Measurements from ENCODE around the gene ZSCAN31.
A peak's percentile ranks its signal among the peaks of the same experiment; 100 is the strongest.
"Not testable (repeated sequence)": the region's sequence is repeated elsewhere in the genome, so short reads cannot be mapped to it uniquely, and the experiment has no call there.

The ZSCAN31 gene

GRCh38 chr6:28323813-28324424 lies 12.0 kb downstream of the ZSCAN31 start:
- TF ChIP-seq CTCF (IDR thresholded peaks at IDR 0.05; ENCODE audit: unreplicated experiment in 3 of 3): no peak
- Mint-ChIP-seq H3K4me3 (no peak overlapping the region), H3K4me1 (no peaks in the 10 kb centered on the region), H3K36me3 (ENCODE audit: low read depth) (peaks cover 60% of the 10 kb centered on the region), H3K27ac (no peak overlapping the region), H3K9me3 (peaks cover 38% of the 10 kb centered on the region), H3K27me3 (ENCODE audit: low read depth) (peaks cover 2% of the 10 kb centered on the region)

- Mint-ChIP-seq H3K36me3 (ENCODE audit: low read depth) (peaks cover 53% of the 10 kb centered on the region), H3K27me3 (ENCODE audit: low read depth) (no peaks in the 10 kb centered on the region), H3K9me3 (peaks cover 30% of the 10 kb centered on the region), H3K27ac (no peak overlapping the region), H3K4me1 (no peaks in the 10 kb centered on the region), H3K4me3 (no peak overlapping the region)
- no peak for TF ChIP-seq CTCF (IDR thresholded peaks at IDR 0.05; ENCODE audit: unreplicated experiment in 3 of 3)
Observed at GRCh38 chr6:28322661-28323060, 13.3 kb downstream of the ZSCAN31 start.

DNA sequence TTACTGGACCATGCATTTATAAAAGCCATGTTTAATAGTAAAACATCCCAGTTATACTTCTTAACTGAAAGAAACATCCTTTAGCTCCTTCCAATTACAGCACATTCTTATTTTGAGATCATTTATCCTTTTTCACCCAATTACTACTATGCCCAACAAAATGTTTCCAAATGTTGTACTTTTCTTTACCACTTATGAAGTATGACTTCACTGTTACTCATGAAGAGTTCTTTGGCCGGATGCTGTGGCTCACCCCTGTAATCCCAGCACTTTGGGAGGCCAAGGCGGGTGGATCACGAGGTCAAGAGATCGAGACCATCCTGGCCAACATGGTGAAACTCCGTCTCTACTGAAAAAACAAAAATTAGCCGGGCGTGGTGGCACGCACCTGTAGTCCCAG lies 18.1 kb downstream of the ZSCAN31 start:
- H3K4me1 Mint-ChIP-seq; H3K9me3 Mint-ChIP-seq; H3K36me3 Mint-ChIP-seq (ENCODE audit: low read depth); H3K27ac Mint-ChIP-seq; H3K27me3 Mint-ChIP-seq (ENCODE audit: low read depth); H3K4me3 Mint-ChIP-seq: not testable (repeated sequence)

- peaks cover 16% of the 10 kb centered on the region for H3K36me3 Mint-ChIP-seq (ENCODE audit: low read depth)
- H3K27ac Mint-ChIP-seq: no peak overlapping the region
- no peaks in the 10 kb centered on the region for H3K27me3 Mint-ChIP-seq (ENCODE audit: low read depth)
- H3K4me3 Mint-ChIP-seq: no peak overlapping the region
- H3K4me1 Mint-ChIP-seq: no peaks in the 10 kb centered on the region
- TF ChIP-seq CTCF (IDR thresholded peaks at IDR 0.05; ENCODE audit: unreplicated experiment in 3 of 3): no peak
- peaks cover 6% of the 10 kb centered on the region for H3K9me3 Mint-ChIP-seq
Observed at GRCh38 chr6:28315628-28316027, 20.3 kb downstream of the ZSCAN31 start.

DNA sequence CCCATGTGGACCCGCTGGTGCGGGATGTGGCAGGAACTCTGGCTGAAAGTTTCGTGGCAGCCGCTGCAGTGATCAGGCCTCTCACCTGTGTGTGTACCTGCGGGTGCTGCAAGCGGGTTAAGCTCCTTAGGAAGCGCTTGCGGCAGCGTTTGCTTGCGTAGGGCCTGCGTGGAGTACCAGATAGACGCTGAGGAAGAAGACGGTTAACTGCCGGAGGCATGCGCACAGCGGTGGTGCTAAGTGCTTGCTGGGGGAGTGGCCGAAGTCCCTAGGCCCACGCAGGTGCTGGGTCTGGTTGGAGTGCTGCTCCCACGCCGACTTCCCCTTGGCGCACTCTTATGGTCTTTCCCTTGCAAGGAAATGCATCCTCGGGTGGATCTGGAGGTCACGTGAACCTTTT lies 23.0 kb downstream of the ZSCAN31 start:
- no peak for TF ChIP-seq CTCF (IDR thresholded peaks at IDR 0.05; ENCODE audit: unreplicated experiment in 3 of 3)
- Mint-ChIP-seq H3K9me3 (peaks cover 24% of the 10 kb centered on the region), H3K4me3 (no peak overlapping the region), H3K27ac (no peak overlapping the region), H3K27me3 (ENCODE audit: low read depth) (no peaks in the 10 kb centered on the region), H3K4me1 (no peaks in the 10 kb centered on the region), H3K36me3 (ENCODE audit: low read depth) (peaks cover 42% of the 10 kb centered on the region)

- H3K36me3 Mint-ChIP-seq (ENCODE audit: low read depth): peaks cover 57% of the 10 kb centered on the region
- H3K4me1 Mint-ChIP-seq: no peaks in the 10 kb centered on the region
- H3K4me3 Mint-ChIP-seq: peak overlapping the region in 1 of 3 experiments; percentile 14
- no peak for TF ChIP-seq CTCF (IDR thresholded peaks at IDR 0.05; ENCODE audit: unreplicated experiment in 3 of 3)
- peak overlapping the region; percentile 76 to 87 (median 86) for H3K27ac Mint-ChIP-seq
- peaks cover 41% of the 10 kb centered on the region for H3K9me3 Mint-ChIP-seq
- H3K27me3 Mint-ChIP-seq (ENCODE audit: low read depth): no peaks in the 10 kb centered on the region
Observed at GRCh38 chr6:28311139-28311823, 24.7 kb downstream of the ZSCAN31 start.

GRCh38 chr6:28306363-28306762 lies 29.6 kb downstream of the ZSCAN31 start:
- H3K4me3 Mint-ChIP-seq; H3K27ac Mint-ChIP-seq; H3K4me1 Mint-ChIP-seq; H3K27me3 Mint-ChIP-seq (ENCODE audit: low read depth): not testable (repeated sequence)
- Mint-ChIP-seq H3K36me3 (ENCODE audit: low read depth) (peaks cover 79% of the 10 kb centered on the region), H3K9me3 (peaks cover 38% of the 10 kb centered on the region)

Measured in nephron (organoid).